ENCODE measurements around the gene GHRH. TPM values are rescaled to one million over a fixed set of nuclear protein-coding genes. Genes with fewer than 3 reads are reported as not detected.

The GHRH gene
- polyA plus RNA-seq, 3 donors, result not detected

- DNase-seq (ENCODE audit: low read depth in 3 of 3, low spot score in 2 of 3), result no peak
These were observed 3.5 kb upstream of the GHRH start for GRCh38 chr20:37265152-37265551.

GRCh38 chr20:37263686-37264085 is 2.1 kb upstream of the GHRH start:
- no peak for DNase-seq (ENCODE audit: low read depth in 3 of 3, low spot score in 2 of 3)

- no peak for DNase-seq (ENCODE audit: low read depth in 3 of 3, low spot score in 2 of 3)
These were observed 891 bp upstream of the GHRH start for GRCh38 chr20:37262505-37262904.

- DNase-seq (ENCODE audit: low read depth in 3 of 3, low spot score in 2 of 3), result no peak
These were observed 691 bp downstream of the GHRH start for GRCh38 chr20:37260923-37261322.

GRCh38 chr20:37259865-37260264 is 1.7 kb downstream of the GHRH start:
- no peak for DNase-seq (ENCODE audit: low read depth in 3 of 3, low spot score in 2 of 3)

GRCh38 chr20:37259031-37259430 is 2.6 kb downstream of the GHRH start:
- DNase-seq (ENCODE audit: low read depth in 3 of 3, low spot score in 2 of 3), result no peak

GRCh38 chr20:37257988-37258387 is 3.6 kb downstream of the GHRH start:
- DNase-seq (ENCODE audit: low read depth in 3 of 3, low spot score in 2 of 3), result no peak

GRCh38 chr20:37257530-37257929 is 4.1 kb downstream of the GHRH start:
- no peak for DNase-seq (ENCODE audit: low read depth in 3 of 3, low spot score in 2 of 3)

GRCh38 chr20:37256286-37256685 is 5.3 kb downstream of the GHRH start:
- DNase-seq (ENCODE audit: low read depth in 3 of 3, low spot score in 2 of 3), result no peak

- DNase-seq (ENCODE audit: low read depth in 3 of 3, low spot score in 2 of 3), result no peak
These were observed 7.3 kb downstream of the GHRH start for GRCh38 chr20:37254114-37254878.

GRCh38 chr20:37253087-37253486 is 8.5 kb downstream of the GHRH start:
- no peak for DNase-seq (ENCODE audit: low read depth in 3 of 3, low spot score in 2 of 3)

GRCh38 chr20:37251825-37252477 is 9.7 kb downstream of the GHRH start:
- DNase-seq (ENCODE audit: low read depth in 3 of 3, low spot score in 2 of 3), result no peak

- no peak for DNase-seq (ENCODE audit: low read depth in 3 of 3, low spot score in 2 of 3)
These were observed 12.3 kb downstream of the GHRH start for GRCh38 chr20:37249304-37249703.

GRCh38 chr20:37247547-37247946 is 14.1 kb downstream of the GHRH start:
- DNase-seq (ENCODE audit: low read depth in 3 of 3, low spot score in 2 of 3), result no peak

GRCh38 chr20:37246736-37247135 is 14.9 kb downstream of the GHRH start:
- DNase-seq (ENCODE audit: low read depth in 3 of 3, low spot score in 2 of 3), result no peak

GRCh38 chr20:37245216-37246150 is 16.1 kb downstream of the GHRH start:
- DNase-seq (ENCODE audit: low read depth in 3 of 3, low spot score in 2 of 3), result no peak

- DNase-seq (ENCODE audit: low read depth in 3 of 3, low spot score in 2 of 3), result no peak
These were observed 17.0 kb downstream of the GHRH start for GRCh38 chr20:37244572-37244957.

- no peak for DNase-seq (ENCODE audit: low read depth in 3 of 3, low spot score in 2 of 3)
These were observed 17.6 kb downstream of the GHRH start for GRCh38 chr20:37243937-37244571.

GRCh38 chr20:37243076-37243936 is 18.3 kb downstream of the GHRH start:
- DNase-seq (ENCODE audit: low read depth in 3 of 3, low spot score in 2 of 3), result no peak

GRCh38 chr20:37242503-37242902 is 19.1 kb downstream of the GHRH start:
- no peak for DNase-seq (ENCODE audit: low read depth in 3 of 3, low spot score in 2 of 3)

Data from right renal cortex interstitium (tissue), 3 donors.